ENCODE data around the gene CBLB.

The CBLB gene

GRCh38 chr3:105618556-105618955, 250.3 kb downstream of the CBLB start:
- DNase-seq (ENCODE audit: low spot score), result no peak

- DNase-seq (ENCODE audit: low spot score), result no peak
These were observed 252.3 kb downstream of the CBLB start for GRCh38 chr3:105616374-105617121.

- no peak for DNase-seq (ENCODE audit: low spot score)
These were observed 253.0 kb downstream of the CBLB start for GRCh38 chr3:105615814-105616213.

- no peak for DNase-seq (ENCODE audit: low spot score)
These were observed 254.4 kb downstream of the CBLB start for GRCh38 chr3:105614288-105615030.

- DNase-seq (ENCODE audit: low spot score), result no peak
These were observed 255.7 kb downstream of the CBLB start for GRCh38 chr3:105613120-105613519.

GRCh38 chr3:105611304-105612192, 257.3 kb downstream of the CBLB start:
- no peak for DNase-seq (ENCODE audit: low spot score)

GRCh38 chr3:105610473-105610872, 258.3 kb downstream of the CBLB start:
- DNase-seq (ENCODE audit: low spot score), result no peak

- no peak for DNase-seq (ENCODE audit: low spot score)
These were observed 260.2 kb downstream of the CBLB start for GRCh38 chr3:105608623-105609022.

- DNase-seq (ENCODE audit: low spot score), result no peak
These were observed 262.8 kb downstream of the CBLB start for GRCh38 chr3:105606016-105606415.

All from kidney capillary endothelial cell (primary cell).